HG03175 (cell line): ENCODE results near the gene ANAPC7.
A peak's percentile ranks its signal among the peaks of the same experiment; 100 is the strongest.
"Not testable (repeated sequence)": the region's sequence is repeated elsewhere in the genome, so short reads cannot be mapped to it uniquely, and the experiment has no call there.

Source experiments
- ATAC-seq: cut with Tn5 transposase; IDR thresholded peaks from one replicate; pipeline ENCODE4 v1.9.1; 2021; ENCODE audit warnings: mild to moderate bottlenecking, moderate library complexity; ENCODE audit not compliant: unreplicated experiment

Gene ANAPC7

DNA sequence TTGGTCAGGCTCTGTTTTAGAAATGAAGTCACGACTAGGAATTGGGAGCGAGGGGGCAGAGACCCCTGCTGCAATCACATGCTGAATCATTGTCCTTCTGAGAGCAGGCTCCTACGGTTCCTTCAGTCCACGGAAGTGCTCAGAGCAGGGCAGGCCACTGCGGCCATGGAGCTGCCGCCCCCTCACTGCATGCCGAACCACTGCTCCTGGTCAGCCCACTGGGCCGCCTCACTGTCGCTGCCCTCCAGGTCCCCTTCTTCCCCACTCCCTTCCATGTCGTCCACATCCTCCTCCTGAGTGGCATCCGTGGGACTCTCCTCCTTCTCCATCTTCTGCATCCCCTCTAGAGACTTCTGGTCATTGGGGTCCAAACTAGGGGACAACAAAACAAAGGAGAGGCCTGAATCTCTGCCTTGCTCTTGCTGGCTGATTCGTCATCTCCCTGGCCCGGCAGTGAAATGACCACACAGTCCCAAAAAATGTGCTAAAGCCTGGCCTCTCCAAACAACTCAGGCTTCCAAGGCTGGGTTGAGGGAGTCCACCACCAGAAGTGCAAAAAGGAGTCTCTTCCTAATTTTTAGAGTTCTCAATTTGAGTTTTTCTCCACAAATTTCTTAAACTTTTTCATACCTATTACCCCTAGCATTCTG lies 29.4 kb downstream of the ANAPC7 start:
- ATAC-seq = no peak

DNA sequence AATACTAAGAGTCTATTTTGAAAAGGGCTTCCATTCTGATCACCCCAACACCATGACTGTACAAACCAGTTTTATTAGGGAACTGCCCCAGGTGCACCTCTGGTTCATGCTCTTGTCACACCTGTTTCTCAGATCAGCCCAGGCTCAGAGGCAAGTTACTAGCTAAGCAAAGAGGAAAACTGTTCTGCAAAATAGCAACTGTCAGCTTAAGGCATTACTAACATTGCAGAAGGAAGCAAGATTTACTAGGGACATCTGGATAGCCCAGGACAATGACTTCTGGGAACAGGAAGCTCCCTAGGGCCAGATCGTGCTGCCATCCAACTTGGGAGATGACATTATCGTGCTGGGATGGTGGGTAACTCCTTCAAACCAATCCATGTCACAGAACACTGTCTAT lies 30.1 kb downstream of the ANAPC7 start:
- ATAC-seq = no peak

DNA sequence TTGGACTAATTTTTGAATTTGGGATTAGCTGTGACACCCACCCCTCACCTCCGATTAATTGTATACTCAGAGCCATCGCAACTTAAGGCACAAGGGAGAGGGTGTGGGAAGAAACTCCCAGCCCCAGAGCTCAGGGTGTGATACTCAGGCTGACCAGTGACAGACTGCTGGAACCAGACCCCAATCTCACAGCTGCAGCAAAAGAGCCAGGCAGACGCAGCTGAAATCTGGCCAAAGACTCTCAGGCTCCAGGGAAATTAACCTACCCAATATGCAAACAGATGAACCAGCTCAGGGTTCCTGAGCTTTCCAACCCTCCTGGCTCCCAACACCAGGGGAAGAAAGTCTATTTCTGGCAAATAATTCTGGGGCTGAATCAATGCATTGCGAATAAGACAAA lies 30.5 kb downstream of the ANAPC7 start:
- no peak for ATAC-seq

DNA sequence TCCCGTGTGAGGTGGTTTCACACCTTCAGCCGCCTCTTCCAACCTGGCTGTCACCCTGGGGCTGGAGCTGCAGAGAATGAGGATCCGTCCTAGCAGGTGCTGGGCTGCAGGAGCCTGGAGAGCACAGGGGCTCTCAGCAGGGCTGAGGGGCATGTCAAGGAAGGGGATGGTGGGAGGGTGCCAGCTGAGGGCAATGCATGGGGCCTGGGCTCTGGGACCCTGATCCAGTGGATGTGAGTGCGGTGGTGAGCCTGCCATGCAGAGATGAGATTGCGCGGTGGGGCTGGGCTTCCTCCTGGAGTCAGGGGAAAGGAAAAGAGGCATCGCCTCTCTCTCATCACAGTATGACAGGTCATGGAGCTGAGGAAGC lies 31.5 kb downstream of the ANAPC7 start:
- no peak for ATAC-seq

DNA sequence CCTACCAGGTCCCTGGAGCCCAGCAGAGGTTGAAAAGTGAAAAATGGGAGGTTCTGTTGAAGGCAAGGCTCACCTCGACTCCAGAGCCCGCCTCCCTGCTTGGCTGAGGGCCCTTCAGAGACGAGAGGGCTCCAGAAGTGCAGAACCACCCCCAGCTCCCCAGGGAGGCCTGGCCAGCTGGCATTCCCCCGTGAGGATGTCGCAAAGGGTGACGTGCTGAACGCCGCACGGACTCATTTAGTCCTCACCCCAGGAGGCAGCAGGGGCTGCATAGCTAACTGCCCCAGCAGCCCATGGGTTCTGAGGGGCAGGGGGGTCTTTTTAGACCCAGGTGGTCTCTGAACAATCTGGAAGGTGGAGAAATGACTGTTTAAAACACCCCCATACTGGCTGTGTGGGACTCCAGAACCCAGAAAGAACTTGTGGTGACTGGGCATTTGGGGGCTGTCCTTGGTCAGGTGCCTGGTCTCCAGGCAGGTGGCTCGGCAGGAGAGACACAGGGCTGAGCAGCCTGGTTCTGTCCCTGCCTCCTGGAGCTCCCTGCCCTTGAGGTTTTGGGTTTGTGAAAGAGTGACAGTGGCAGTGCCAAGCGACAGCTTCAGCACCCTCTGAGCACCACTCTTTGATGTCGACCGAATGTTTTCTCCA lies 32.0 kb downstream of the ANAPC7 start:
- ATAC-seq = peak; percentile 59

DNA sequence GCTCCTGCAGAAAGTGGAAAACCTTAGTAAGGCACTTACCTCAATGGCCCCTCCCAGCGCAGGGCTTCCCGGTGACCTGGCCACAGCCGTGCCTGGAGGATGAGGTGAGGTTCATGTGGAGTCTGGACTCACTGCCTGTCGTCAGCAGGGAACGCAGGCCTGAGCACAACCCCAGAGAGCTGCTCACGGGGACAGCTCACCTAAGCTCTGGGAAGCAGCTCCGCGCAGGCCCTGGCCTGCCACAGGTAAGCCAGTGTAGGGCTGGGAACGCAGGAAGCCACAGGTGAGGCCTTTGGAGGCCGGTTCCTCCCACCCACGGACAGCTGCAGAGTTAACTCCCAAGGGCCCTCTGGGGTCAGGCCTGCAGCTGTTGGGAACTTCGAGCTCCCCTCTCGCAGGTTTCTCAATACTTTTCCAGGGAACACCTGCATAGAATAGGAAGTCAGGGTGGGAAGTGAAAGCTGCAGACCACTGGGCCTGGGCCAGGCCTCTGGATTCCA lies 32.7 kb downstream of the ANAPC7 start:
- ATAC-seq = no peak

DNA sequence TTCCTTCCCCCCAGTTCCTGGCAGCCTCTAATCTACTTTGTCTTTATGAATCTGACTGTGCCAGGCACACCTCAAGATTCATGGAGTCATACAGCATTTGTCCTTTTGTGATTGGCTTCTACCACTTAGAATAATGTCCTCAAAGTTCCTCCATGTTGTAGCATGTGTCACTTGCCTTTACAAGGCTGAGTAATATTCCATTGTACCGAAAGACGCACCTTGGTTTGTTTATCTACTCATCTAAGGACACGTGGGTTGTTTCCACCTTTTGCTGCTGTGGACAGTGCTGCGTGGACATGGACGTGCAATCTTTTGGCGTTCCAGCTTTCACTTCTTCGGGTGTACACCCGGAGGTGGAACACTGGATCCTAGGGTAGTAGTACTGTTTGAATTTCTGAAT lies 33.5 kb downstream of the ANAPC7 start:
- no peak for ATAC-seq

DNA sequence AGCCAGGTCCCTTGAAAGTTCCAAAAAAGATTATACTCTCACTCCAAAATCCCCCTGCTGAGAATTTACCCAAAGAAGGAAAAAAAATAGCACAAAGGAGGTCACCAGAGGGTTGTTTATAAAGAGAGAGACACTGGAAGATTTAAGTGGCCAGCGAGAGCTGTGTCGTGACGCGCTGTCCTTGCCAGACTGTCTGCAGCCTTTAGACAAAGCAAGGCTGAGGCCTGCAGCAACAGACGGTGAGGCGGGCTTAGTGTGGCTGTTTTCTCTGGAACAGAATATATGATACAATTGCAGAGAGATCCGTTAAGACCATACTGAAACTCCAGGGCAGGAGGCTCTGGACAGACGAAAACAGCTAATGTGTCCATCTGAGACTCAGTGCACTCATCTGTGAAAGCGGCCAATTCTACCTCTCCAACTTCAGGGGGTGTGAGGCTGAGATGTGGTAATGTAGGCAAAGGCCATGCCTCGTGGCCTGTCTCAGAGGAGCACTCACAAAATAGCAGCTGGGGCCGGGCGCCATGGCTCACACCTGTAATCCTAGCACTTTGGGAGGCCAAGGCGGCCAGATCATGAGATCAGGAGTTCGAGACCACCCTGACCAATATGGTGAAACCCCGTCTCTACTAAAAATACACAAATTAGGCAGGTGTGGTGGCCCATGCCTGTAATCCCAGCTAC lies 36.2 kb downstream of the ANAPC7 start:
- no peak for ATAC-seq

DNA sequence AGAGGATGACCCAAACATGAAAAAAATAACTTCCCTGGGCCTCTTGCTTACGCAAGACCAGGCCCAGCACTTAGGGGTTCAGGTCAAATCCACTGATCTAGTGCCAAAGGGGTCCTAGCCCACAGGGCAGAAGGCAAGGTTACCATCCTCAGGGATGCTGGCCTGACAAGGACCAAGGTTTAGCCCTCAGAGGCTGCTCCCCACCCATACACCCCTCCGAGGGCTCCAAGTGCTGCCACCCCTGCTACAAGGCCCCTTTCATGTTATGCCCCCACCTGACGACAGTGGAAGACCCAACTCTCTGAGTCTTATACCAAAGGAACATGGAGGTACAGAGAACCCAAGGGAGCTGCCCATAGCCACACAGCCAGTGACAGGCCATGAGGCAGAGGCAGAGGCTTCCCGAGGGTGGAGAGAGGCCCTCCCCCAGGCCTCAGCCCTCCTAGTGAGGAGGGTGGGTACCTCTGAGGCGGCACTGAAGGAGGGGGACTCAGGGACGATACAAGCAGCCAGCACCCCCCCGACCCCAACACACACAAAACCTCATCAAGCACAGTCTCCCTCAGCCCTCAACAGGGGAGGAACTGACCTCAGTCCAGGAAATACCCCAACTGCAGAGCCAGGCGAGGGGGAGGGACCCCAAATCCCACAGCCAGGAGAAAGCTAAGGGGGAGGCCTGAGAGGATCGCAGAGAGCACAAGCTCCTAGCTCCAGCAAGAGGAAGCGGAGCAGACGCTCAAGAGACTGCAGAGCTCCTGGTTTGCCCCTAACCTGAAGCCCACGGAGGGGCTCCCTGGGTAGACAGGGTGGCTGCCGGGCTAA lies 37.0 kb downstream of the ANAPC7 start:
- no peak for ATAC-seq

DNA sequence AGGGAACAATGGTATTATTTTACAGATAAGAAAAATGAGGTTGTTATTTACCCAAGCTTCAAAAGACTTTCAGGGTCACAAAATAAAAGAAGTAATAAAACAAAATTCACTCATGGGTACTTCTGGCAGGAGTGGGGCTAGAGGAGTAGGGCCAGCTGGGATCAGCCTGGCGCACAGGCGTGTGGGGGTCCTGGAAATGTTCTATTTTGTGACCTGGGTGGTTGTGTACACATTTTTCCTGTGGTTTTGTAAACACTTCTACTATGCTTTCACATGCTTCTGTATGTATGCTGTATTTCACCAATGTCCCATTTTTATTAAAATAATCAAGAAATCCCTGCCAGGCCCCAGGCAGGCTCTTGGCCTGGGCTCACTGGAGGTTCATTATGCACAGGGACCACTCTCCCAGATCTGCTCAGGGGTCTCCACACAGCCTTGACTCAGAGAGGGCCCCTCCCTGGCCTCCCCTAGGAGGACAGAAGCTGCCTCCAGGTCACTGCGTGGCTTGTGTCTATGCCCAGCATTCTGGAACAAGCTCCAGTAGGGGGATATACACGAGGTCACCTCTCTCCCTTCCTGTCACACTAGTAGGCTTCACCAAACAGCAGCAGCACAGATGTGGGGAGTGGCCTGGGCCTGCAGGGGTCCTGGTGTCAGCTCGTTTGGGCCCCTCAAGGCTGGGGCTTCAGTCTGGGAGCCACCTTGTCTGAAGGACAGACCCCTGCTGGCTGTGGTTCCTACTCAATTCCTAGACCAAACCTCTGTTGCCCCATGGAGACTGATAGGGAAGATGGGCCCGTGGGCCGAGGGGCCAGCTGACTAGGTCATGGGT lies 37.8 kb downstream of the ANAPC7 start:
- no peak for ATAC-seq

DNA sequence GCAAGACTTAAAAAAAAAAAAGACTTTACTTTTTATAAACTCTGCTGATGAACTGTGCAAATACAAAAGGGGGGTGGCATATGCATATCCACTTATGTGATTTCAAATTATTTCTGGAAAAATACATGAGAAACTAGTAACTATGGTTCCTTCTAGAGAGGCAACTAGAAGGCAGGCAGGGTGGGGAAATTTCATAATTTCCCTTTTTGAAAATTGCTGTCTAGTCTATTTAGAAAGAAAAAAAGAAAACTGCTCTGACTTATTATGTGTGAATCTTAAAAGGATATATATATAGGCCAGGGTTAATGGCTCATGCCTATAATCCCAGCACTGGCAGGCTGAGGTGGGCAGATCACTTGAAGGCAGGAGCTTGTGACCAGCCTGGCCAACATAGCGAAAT lies 42.3 kb downstream of the ANAPC7 start:
- no peak for ATAC-seq

DNA sequence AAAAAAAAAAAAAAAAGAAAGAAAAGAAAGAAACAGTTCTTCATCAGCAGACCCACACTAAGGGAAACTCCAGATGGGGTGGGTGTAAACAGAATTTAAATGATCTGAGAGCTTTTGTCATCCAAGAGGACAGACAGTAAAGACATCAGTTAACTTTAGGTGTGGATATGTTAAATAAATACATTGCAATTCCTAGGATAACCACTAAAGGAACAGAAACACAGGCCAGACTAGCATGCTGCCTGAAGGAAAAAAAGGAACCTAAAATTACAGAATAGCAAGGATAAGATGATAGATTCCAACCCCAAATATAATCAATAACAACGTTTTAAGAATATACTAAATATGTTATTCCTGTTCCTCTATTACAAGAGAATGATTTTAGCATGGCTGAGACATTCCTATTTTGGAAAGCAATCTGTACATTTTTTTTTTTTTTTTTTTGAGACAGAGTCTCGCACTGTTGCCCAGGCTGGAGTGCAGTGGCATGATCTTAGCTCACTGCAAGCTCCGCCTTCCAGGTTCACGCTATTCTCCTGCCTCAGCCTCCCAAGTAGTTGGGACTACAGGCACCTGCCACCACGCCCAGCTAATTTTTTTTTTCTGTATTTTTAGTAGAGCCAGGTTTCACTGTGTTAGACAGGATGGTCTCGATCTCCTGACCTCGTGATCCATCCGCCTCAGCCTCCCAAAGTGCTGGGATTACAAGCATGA lies 45.0 kb downstream of the ANAPC7 start:
- not testable (repeated sequence) for ATAC-seq

DNA sequence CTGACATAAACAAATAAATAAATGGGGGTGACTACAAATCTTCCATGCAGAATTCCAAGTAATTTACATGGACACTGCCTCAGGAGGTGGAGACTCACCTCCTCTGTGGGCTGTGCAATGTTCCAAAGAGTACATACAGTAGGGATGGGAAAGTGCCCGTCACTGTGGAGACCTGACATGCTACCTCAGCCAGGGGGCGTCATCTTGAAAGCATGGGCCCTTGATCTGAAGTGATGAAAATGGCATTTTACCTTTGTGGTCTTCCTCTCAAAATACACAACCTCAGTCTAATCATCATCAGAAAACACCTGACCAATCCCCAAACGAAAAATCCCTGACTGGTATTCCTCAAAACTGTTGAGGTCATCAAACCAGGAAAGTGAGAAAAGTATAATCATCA lies 48.4 kb downstream of the ANAPC7 start:
- ATAC-seq = no peak

DNA sequence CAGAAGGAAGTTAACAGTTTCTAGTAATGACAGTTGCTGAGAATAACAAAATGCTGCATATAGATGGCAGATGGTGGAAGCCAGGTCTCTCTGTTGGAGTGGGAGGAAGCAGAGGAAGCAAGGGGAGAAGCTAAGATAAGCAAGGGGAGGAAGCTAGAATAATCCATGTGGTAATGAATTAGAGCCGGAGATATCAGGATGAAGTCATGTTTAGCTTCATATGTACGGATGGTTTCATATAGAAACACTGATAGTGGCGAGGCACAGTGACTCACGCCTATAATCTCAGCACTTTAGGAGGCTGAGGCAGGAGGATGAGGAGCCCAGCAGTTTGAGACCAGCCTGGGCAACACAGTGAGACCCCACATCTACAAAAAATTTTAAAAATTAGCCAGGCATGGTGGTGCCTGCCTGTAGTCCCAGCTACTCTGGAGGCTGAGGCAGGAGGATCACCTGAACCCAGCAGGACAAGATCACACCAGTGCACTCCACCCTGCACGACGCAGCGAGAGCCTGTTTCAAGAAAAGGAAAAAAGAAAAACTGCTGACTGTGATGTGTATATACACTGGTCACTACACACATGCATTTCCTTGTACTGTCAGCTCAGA lies 49.2 kb downstream of the ANAPC7 start:
- no peak for ATAC-seq

DNA sequence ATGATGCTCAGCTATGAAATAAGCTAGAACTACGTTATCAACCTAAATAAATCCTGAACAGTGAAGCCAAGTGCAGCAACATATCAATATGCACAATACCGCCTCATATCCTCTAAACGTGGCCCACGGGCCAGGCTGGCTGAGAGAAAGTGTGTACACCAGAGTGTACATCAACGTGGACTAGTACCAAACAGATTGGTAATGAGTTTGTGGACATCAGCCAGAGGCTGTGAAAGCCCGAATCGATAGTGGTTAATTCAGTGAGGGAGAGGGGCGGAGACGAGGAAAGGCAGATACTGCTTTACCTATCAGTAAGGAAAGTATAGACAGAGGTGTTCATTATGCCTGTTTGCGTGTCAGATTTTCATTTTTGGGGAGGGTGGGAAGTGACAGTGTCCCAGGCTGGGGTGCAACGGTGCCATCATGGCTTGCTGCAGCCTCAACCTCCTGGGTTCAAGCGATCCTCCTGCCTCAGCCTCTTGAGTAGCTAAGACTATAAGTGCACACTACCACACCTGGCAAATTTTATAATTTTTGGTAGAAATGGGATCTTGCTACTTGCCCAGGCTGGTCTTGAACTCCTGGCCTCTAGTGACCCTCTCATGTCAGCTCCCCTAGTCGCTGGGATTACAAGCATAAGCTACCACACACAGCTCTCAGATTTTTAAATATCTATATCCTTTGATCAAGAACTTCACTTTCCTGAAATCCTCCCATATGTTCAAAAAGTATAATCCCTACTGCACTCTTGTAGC lies 50.1 kb downstream of the ANAPC7 start:
- no peak for ATAC-seq

DNA sequence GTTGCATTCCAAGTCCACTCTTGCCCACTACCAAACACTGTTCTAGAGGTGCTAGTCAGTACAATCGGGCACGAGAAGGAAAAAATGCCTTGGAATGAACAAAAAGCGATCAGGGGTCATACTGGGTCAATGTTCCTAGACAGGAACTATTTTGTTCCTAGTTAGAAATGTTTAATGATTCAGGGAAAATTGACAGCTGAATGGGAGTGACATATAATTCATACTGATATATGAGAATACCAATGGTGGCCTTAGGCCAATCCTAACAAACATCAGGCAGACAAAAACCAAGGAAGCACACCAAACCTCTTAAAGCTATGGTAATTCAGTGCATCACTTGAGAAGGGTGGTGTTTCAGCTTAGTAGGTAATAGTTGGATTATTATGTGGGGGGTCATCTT lies 51.1 kb downstream of the ANAPC7 start:
- ATAC-seq = no peak

DNA sequence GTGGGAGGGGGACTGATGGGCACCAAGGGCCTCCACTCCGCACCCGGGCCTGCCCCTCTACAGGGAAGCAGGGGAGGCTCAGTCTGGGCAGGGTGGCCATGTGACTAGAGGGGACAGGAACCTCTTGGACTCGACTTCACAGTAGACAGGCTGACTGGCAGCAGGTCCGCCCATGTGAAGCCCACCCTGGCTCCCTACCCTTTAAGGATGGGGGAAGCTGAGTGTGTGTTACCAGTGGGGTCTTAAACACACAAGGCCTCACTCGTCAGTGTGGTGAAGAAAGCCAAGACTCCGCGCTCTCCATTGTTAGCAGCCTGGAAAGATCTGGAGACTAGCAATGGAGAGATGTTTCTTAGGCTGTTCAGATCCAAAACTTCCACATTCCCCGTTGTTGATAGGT lies 52.4 kb downstream of the ANAPC7 start:
- no peak for ATAC-seq

DNA sequence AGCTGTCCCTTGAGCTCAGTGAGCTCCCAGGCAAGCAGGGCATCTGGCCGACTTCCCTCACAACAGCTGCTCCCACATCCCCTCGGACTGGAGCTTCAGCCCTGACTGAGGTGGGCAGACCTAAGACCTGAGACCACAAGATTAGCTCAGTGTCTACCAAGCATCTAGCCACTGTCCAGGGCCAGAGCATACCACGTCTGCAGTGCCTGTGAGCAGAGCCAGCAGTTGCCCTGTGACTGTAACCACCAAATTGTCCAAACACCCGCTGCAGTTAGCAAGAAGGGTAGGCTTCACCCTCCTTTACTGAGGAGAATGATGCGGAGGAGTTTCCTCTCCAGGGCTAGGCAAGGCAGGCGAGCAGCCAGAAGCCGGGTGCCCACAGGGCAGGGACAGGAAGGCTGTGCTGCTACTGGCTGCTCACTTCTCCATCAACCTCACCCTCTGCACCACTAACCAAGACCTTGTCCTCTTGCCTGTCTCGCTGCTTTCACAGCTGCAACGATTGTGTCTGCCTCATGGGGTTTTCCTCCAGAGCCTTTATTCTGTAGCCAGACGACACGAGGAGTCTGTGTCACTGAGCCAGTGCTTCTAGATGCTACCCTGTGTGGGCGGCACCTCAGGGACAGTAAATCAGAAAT lies 53.9 kb downstream of the ANAPC7 start:
- no peak for ATAC-seq
